LNCaP clone FGC (cell line): ENCODE measurements around the gene RALGAPA2.

Experiments used
- DNase-seq: peaks from one replicate; pipeline ENCODE4 v3.0.0-alpha.2; 2011; ENCODE audit warnings: low read depth
- H3K4me3 ChIP-seq: 2 replicates; pipeline ENCODE4 v1.5.1; 2011; ENCODE audit warnings: mild to moderate bottlenecking, low read depth, low read length, control low read depth
- TF ChIP-seq, protein P1 (sequence below): IDR thresholded peaks from 2 replicates; pipeline ENCODE4 v1.5.1; 2012; ENCODE audit warnings: mild to moderate bottlenecking; ENCODE audit not compliant: control insufficient read depth, insufficient read depth; ENCODE audit errors: extremely low read depth

The RALGAPA2 gene

GRCh38 chr20:20457392-20458126 is 254.9 kb downstream of the RALGAPA2 start:
- no peak overlapping the region for H3K4me3 ChIP-seq
- TF ChIP-seq, protein P1, sequence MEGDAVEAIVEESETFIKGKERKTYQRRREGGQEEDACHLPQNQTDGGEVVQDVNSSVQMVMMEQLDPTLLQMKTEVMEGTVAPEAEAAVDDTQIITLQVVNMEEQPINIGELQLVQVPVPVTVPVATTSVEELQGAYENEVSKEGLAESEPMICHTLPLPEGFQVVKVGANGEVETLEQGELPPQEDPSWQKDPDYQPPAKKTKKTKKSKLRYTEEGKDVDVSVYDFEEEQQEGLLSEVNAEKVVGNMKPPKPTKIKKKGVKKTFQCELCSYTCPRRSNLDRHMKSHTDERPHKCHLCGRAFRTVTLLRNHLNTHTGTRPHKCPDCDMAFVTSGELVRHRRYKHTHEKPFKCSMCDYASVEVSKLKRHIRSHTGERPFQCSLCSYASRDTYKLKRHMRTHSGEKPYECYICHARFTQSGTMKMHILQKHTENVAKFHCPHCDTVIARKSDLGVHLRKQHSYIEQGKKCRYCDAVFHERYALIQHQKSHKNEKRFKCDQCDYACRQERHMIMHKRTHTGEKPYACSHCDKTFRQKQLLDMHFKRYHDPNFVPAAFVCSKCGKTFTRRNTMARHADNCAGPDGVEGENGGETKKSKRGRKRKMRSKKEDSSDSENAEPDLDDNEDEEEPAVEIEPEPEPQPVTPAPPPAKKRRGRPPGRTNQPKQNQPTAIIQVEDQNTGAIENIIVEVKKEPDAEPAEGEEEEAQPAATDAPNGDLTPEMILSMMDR = no peak
- DNase-seq = peak; percentile 56

DNA sequence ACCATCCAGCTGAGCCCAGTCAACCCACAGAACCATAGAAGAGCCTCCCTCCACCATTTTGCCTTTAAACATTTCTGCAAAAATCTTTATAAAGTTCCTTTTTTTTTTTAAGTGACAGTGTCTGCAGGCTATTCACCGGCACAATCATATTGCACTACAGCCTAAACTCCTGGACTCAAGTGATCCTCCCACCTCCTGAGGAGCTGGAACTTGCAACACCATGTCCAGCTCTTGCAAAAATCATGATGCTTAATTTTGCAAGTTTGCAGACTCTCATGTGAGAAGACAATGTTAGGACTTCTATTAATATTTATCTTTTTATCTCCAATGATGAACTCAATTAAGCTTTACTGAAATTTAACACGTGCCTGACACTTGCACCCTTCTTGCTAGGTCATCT is 255.7 kb downstream of the RALGAPA2 start:
- H3K4me3 ChIP-seq = no peak overlapping the region
- TF ChIP-seq, protein P1 = no peak
- DNase-seq = no peak

- TF ChIP-seq, protein P1 = no peak
- no peak overlapping the region for H3K4me3 ChIP-seq
- no peak for DNase-seq
Measured at GRCh38 chr20:20455926-20456325, 256.5 kb downstream of the RALGAPA2 start.

DNA sequence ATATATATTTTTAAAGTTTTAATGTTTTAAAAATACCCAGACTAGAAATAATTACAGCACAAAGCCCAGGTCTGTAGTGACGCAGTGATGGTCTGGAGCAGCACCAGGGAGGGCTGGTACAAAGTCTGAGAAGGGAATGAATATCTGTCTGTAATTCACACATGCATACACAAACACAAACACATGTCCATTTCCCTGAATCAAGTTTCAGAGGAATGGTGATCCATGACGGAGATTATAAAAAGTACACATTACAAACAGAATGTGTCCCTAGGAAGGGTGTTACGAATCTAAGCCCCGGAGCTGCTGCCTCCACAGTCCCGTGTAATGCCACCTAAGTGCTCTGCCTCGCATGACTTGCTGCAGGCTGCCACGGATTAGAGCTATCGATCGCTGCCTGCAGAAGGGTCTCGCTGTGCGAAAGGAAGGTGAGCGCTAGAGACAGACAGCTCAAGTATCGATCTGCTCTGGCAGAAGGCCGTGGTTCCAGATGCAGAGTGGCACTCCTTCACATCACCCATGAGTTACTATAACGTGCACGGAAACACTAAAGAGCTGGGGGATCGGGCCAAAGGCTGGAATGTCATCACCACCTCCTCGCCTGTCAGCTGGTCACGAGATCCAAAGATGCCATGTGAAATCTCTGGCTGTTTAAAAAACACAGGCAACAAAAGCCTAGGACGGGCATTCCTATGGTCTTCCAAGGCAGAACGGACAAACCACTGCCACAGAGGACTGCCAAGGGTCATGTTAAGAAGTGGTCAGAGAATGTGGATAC is 257.4 kb downstream of the RALGAPA2 start:
- no peak for DNase-seq
- TF ChIP-seq, protein P1 = no peak
- no peak overlapping the region for H3K4me3 ChIP-seq

DNA sequence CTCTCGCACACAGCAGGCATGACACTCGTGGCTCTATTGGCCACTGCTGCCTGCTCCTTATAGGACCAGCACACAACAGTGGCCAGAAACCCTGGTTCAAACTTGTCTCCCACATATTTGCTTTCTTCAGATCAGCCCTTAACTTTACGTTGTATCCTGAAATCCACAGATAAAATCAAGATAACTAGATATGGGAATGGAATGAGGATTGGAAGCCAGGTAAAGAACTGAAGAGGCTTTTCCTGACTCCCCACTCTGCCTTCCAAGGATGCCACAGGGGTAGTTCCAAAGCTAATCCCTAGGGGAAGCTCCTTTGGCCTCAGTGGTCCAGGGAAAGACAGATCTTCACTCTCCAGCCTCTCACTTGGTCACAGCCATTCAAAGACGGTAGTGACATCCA is 258.1 kb downstream of the RALGAPA2 start:
- TF ChIP-seq, protein P1 = no peak
- H3K4me3 ChIP-seq = no peak overlapping the region
- DNase-seq = no peak

DNA sequence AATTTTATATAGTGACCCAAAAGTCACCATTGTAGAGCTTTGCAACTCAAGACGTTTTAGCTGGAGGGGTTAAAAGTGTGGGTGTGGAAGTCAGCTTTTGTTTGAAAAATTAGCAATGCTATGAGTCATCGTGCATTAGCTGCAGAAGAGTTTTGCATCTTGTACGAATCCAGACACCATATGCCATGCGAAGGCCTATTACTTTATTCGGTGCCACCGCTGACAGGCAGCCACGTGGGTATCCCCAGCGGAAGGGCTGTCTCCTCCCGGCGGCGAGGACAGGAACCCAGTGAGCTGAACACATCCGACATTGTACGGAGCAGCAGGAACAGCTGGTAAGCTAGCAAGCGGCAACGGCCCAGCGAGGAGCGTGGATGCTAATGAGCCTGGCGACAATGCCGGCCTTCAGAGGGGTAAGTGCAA is 260.2 kb downstream of the RALGAPA2 start:
- H3K4me3 ChIP-seq = no peak overlapping the region
- no peak for DNase-seq
- TF ChIP-seq, protein P1 = no peak
